HFFc6 (cell line): ENCODE measurements around the gene MPL. TPM values are rescaled to one million over a fixed set of nuclear protein-coding genes. Genes with fewer than 3 reads are reported as not detected.

Source experiments
- DNase-seq: peaks from one replicate; pipeline ENCODE4 v3.0.0-alpha.2; 2018
- H3K27ac Mint-ChIP-seq: 2 replicates; pipeline ENCODE4 v1.8.0; 2020; ENCODE audit warnings: mild to moderate bottlenecking, mixed read lengths
- H3K27me3 Mint-ChIP-seq: 2 replicates; pipeline ENCODE4 v1.8.0; 2021; ENCODE audit warnings: mild to moderate bottlenecking, moderate library complexity, mixed read lengths; ENCODE audit not compliant: insufficient read depth
- H3K36me3 Mint-ChIP-seq: 2 replicates; pipeline ENCODE4 v1.8.0; 2021; ENCODE audit warnings: low read depth, mixed read lengths
- H3K4me1 Mint-ChIP-seq: 2 replicates; pipeline ENCODE4 v1.8.0; 2020; ENCODE audit warnings: low read depth, mixed read lengths
- H3K4me3 Mint-ChIP-seq: 2 replicates; pipeline ENCODE4 v1.8.0; 2020; ENCODE audit warnings: mild to moderate bottlenecking, moderate library complexity, mixed read lengths
- H3K9me3 Mint-ChIP-seq: 2 replicates; pipeline ENCODE4 v1.8.0; 2020; ENCODE audit warnings: mild to moderate bottlenecking, mixed read lengths
- total RNA-seq, 6 experiments: library from RNA; stranded (reverse); fragmentation: NEBNext Ultra II Directional; extraction: Animal tissue kit (Norgen Biotek cat#: 25700); gene quantifications; 2 replicates in 1 of 6; 3 replicates in 5 of 6; pipeline ENCODE4 v1.2.3, GENCODE V29; 2021
- TF ChIP-seq, protein P1 (sequence below): fragments of 200-600 bp; sonication (generic); IDR thresholded peaks from 2 replicates; pipeline ENCODE4 v1.5.0; 2021; ENCODE audit warnings: antibody characterized with exemption, mild to moderate bottlenecking

The MPL gene
- total RNA-seq, 6 experiments from 2014 or later = not detected

DNA sequence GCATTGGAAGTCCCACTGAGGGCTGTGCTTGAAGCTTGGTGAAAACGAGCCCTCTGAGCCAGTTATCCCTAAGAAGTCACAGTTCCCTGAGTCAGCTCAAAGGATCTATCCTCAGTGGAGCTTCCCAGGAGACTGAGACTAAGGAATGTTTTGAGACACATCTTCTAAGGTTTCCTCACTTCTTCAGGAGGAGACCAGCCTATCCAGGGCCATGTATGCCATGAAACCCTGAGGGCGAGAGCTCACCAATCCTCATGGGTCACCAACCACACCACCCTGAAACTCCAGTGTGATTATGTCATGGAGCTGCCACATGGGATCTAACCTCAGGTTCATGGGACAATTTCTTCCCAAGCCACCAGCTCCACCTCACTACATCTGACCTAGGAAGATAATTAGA is 44.4 kb upstream of the MPL start:
- Mint-ChIP-seq H3K27me3 (peaks cover 2% of the 10 kb centered on the region; the same call in 1 of the 2 replicates), H3K4me1 (peaks cover 25% of the 10 kb centered on the region), H3K4me3 (no peak overlapping the region), H3K9me3 (no peaks in the 10 kb centered on the region), H3K27ac (peak overlapping the region; percentile 34; the same call in 1 of the 2 replicates), H3K36me3 (no peaks in the 10 kb centered on the region)
- DNase-seq = peak; percentile 24
- TF ChIP-seq, protein P1, sequence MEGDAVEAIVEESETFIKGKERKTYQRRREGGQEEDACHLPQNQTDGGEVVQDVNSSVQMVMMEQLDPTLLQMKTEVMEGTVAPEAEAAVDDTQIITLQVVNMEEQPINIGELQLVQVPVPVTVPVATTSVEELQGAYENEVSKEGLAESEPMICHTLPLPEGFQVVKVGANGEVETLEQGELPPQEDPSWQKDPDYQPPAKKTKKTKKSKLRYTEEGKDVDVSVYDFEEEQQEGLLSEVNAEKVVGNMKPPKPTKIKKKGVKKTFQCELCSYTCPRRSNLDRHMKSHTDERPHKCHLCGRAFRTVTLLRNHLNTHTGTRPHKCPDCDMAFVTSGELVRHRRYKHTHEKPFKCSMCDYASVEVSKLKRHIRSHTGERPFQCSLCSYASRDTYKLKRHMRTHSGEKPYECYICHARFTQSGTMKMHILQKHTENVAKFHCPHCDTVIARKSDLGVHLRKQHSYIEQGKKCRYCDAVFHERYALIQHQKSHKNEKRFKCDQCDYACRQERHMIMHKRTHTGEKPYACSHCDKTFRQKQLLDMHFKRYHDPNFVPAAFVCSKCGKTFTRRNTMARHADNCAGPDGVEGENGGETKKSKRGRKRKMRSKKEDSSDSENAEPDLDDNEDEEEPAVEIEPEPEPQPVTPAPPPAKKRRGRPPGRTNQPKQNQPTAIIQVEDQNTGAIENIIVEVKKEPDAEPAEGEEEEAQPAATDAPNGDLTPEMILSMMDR = no peak

DNA sequence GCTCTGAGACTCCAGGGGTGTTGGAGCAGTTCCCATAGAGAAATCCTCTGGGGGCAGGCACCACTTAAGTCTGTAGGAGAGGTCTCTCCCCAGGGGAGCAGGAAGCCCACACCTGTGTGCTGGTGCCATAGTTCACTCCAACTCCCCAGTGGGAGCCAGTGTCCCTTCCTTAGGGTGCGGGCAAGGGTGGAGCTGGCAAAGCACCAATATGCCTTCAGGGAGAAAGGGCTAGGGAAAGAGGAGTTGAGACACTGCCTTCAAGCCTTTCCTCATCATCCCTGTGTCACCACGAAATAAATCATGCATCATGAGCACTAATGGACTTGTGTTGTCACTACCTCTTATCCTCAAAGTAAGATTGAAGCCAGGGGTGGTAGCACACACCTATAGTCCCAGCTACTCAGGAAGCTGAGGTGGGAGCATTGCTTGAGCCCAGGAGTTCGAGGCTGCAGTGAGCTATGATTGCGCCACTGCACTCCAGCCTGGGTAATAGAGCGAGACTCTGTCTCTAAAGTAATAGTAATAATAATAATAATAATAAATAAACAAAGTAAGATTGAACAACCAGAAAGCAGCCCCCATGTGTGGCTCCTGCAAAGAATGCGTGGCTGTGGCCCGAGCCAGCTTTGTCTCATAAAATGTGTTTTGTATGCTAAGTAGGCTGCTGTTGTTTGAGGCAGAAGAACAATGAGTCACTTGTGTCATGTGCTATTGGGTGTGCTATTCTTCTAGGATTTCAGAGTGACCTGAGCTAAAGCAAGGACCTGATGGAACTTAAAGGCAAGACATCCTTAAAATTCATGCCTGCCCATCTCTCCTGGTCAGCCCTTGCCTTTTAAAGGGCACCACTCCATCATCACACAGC is 43.5 kb upstream of the MPL start:
- Mint-ChIP-seq H3K4me1 (peaks cover 25% of the 10 kb centered on the region), H3K36me3 (no peaks in the 10 kb centered on the region), H3K9me3 (no peaks in the 10 kb centered on the region), H3K4me3 (no peak overlapping the region), H3K27me3 (peaks cover 2% of the 10 kb centered on the region; the same call in 1 of the 2 replicates), H3K27ac (no peak overlapping the region)
- TF ChIP-seq, protein P1 = no peak
- DNase-seq = peak; percentile 50

DNA sequence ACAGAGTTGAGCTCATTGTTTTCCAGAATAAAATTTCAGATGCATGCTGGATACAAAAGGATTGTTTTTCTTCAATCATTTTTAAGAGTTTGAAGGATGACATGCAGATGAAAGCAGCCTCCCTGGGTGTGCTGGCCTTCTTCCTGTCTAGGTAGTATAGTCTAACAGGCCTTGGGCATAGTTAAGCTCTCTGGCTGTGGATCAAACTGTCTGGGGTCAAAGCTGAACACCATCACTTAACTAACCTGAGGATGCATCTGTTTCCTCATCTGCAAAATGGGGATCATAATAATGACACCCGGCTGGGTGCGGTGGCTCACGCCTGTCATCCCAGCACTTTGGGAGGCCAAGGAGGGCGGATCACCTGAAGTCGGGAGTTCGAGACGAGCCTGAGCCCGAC is 42.9 kb upstream of the MPL start:
- no peak overlapping the region for H3K4me3 Mint-ChIP-seq
- DNase-seq = no peak

DNA sequence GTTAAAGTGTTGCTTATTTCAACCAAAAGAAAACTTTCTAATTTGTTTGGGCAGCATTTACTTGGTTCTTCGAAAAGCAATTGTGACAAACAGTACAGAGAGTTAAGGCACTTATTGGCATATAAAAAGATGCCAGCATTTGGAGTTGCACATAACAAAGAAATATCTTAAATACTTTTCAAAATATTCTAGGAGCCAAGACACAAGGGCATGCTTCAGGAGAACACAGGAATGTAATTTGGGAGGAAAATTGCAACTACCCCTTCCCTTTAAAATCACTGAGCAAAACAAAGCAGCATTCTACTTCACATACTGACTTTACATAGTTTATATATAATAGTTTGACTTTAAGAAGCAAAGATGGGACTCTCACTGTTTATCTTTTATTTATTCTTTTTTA is 41.4 kb upstream of the MPL start:
- Mint-ChIP-seq H3K4me3 (no peak overlapping the region), H3K36me3 (no peaks in the 10 kb centered on the region), H3K27ac (no peak overlapping the region), H3K4me1 (peaks cover 25% of the 10 kb centered on the region), H3K27me3 (peaks cover 2% of the 10 kb centered on the region; the same call in 1 of the 2 replicates), H3K9me3 (no peaks in the 10 kb centered on the region)
- TF ChIP-seq, protein P1 = no peak
- no peak for DNase-seq

More for the DNA sequence above, 42.9 kb upstream of the MPL start:
- Mint-ChIP-seq H3K27ac (no peak overlapping the region), H3K36me3 (no peaks in the 10 kb centered on the region), H3K9me3 (no peaks in the 10 kb centered on the region), H3K27me3 (peaks cover 2% of the 10 kb centered on the region; the same call in 1 of the 2 replicates), H3K4me1 (peaks cover 25% of the 10 kb centered on the region)
- TF ChIP-seq, protein P1 = no peak

DNA sequence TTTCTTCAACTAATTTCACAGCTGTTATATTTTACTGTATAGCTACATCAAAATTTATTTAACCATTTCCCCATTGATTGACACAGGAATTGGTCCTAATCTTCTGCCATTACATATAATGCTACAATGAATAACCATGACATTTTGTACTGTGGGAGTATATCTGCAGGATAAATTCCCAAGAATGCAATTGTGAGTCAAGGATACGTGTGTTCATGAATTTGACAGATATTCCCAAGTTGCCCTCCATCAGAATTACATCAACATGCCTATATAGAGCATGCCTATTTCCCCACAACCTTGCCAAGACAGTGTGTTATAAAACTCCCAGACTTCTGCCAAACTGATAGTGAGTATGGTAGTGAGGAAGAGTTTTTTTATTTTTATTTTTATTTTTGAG is 39.6 kb upstream of the MPL start:
- no peak for DNase-seq
- Mint-ChIP-seq H3K4me3 (no peak overlapping the region), H3K27ac (no peak overlapping the region), H3K36me3 (no peaks in the 10 kb centered on the region), H3K27me3 (peaks cover 7% of the 10 kb centered on the region; the same call in 1 of the 2 replicates), H3K4me1 (peaks cover 26% of the 10 kb centered on the region), H3K9me3 (no peaks in the 10 kb centered on the region)
- TF ChIP-seq, protein P1 = no peak
